ENCODE data around the gene TCP11X1. TPM values are rescaled to one million over a fixed set of nuclear protein-coding genes. Genes with fewer than 3 reads are reported as not detected.
"Not testable (repeated sequence)": the region's sequence is repeated elsewhere in the genome, so short reads cannot be mapped to it uniquely, and the experiment has no call there.

TCP11X1 gene
- total RNA-seq (not detected), polyA plus RNA-seq (not detected)

GRCh38 chrX:102214986-102215385, at the start of gene TCP11X1:
Gene TCP11X1 (plus strand): TSS chrX:102215301.
- no CpG with 5 or more reads among the region's 15 CpGs for WGBS
- not testable (repeated sequence) for H3K4me1 ChIP-seq (ENCODE audit: insufficient read depth); H3K36me3 ChIP-seq (ENCODE audit: insufficient read depth); H3K4me3 ChIP-seq (ENCODE audit: low read depth, low read length); H3K27ac ChIP-seq (ENCODE audit: low read depth); DNase-seq (ENCODE audit: extremely low spot score)

GRCh38 chrX:102185967-102186720, 29.0 kb upstream of the TCP11X1 start:
- WGBS = 73% methylated on average over 7 of the region's 7 CpGs
- no peaks in the 10 kb centered on the region for H3K4me1 ChIP-seq (ENCODE audit: insufficient read depth)

GRCh38 chrX:102207940-102208339, 7.2 kb upstream of the TCP11X1 start:
- not testable (repeated sequence) for H3K27ac ChIP-seq (ENCODE audit: low read depth); H3K4me3 ChIP-seq (ENCODE audit: low read depth, low read length); DNase-seq (ENCODE audit: extremely low spot score); H3K4me1 ChIP-seq (ENCODE audit: insufficient read depth); H3K36me3 ChIP-seq (ENCODE audit: insufficient read depth)
- WGBS = no CpG with 5 or more reads among the region's 5 CpGs

More at GRCh38 chrX:102185967-102186720, 29.0 kb upstream of the TCP11X1 start:
- Histone ChIP-seq H3K36me3 (ENCODE audit: insufficient read depth) (no peaks in the 10 kb centered on the region), H3K4me3 (ENCODE audit: low read depth, low read length) (no peak overlapping the region), H3K27ac (ENCODE audit: low read depth) (no peak overlapping the region)
- no peak for DNase-seq (ENCODE audit: extremely low spot score)

- H3K4me3 ChIP-seq (ENCODE audit: low read depth, low read length); DNase-seq (ENCODE audit: extremely low spot score); H3K36me3 ChIP-seq (ENCODE audit: insufficient read depth); H3K27ac ChIP-seq (ENCODE audit: low read depth); H3K4me1 ChIP-seq (ENCODE audit: insufficient read depth): not testable (repeated sequence)
- no CpG with 5 or more reads among the region's 3 CpGs for WGBS
These were observed 1.4 kb downstream of the TCP11X1 start for GRCh38 chrX:102216497-102216896.

- not testable (repeated sequence) for H3K4me3 ChIP-seq (ENCODE audit: low read depth, low read length); H3K36me3 ChIP-seq (ENCODE audit: insufficient read depth); H3K27ac ChIP-seq (ENCODE audit: low read depth); DNase-seq (ENCODE audit: extremely low spot score); H3K4me1 ChIP-seq (ENCODE audit: insufficient read depth)
- WGBS = 88% methylated on average over 5 of the region's 7 CpGs
These were observed 20.6 kb downstream of the TCP11X1 start for GRCh38 chrX:102235678-102236077.

- not testable (repeated sequence) for H3K4me1 ChIP-seq (ENCODE audit: insufficient read depth); H3K27ac ChIP-seq (ENCODE audit: low read depth); DNase-seq (ENCODE audit: extremely low spot score); H3K36me3 ChIP-seq (ENCODE audit: insufficient read depth); H3K4me3 ChIP-seq (ENCODE audit: low read depth, low read length)
- WGBS = 93% methylated on average over 9 of the region's 15 CpGs
These were observed 25.2 kb downstream of the TCP11X1 start for GRCh38 chrX:102240265-102240664.

GRCh38 chrX:102246893-102247292, 31.8 kb downstream of the TCP11X1 start, which contains the start of gene NXF2:
Gene NXF2 (plus strand): TSS chrX:102247167. CDS start chrX:102307079, 59,912 bp downstream.
- H3K4me3 ChIP-seq (ENCODE audit: low read depth, low read length); H3K27ac ChIP-seq (ENCODE audit: low read depth); H3K4me1 ChIP-seq (ENCODE audit: insufficient read depth); DNase-seq (ENCODE audit: extremely low spot score); H3K36me3 ChIP-seq (ENCODE audit: insufficient read depth): not testable (repeated sequence)
- WGBS = no CpG with 5 or more reads among the region's 9 CpGs

- not testable (repeated sequence) for H3K36me3 ChIP-seq (ENCODE audit: insufficient read depth); H3K4me1 ChIP-seq (ENCODE audit: insufficient read depth); H3K4me3 ChIP-seq (ENCODE audit: low read depth, low read length); DNase-seq (ENCODE audit: extremely low spot score); H3K27ac ChIP-seq (ENCODE audit: low read depth)
- no CpG with 5 or more reads among the region's 4 CpGs for WGBS
These were observed 57.1 kb downstream of the TCP11X1 start for GRCh38 chrX:102272231-102272630.

Other genes starting within 250 kb of the TCP11X1 start
- gene TCEAL2, start 89.6 kb upstream of the TCP11X1 start, total RNA-seq = 1.8 TPM
- 14.3 TPM for gene TCEAL2, start 89.6 kb upstream of the TCP11X1 start, polyA plus RNA-seq
- not detected for gene TCEAL6, start 72.8 kb upstream of the TCP11X1 start, total RNA-seq
- 0.44 TPM for gene TCEAL6, start 72.8 kb upstream of the TCP11X1 start, polyA plus RNA-seq
- gene BEX5, start 59.3 kb upstream of the TCP11X1 start, total RNA-seq = 1.2 TPM
- gene BEX5, start 59.3 kb upstream of the TCP11X1 start, polyA plus RNA-seq = 0.87 TPM
- not detected for gene NXF2, start 31.9 kb downstream of the TCP11X1 start, total RNA-seq
- gene NXF2, start 31.9 kb downstream of the TCP11X1 start, polyA plus RNA-seq = not detected
- gene NXF2B, start 224.7 kb downstream of the TCP11X1 start, total RNA-seq = not detected
- gene NXF2B, start 224.7 kb downstream of the TCP11X1 start, polyA plus RNA-seq = not detected

All from urinary bladder (tissue), 4 donors.